Endothelial cell of umbilical vein (primary cell): Measurements from ENCODE around the gene GZF1.

Experiments used
- EZH2 ChIP-seq: IDR thresholded peaks from 2 replicates; pipeline ENCODE4 v1.6.1; 2012; ENCODE audit warnings: borderline replicate concordance, low read depth, mild to moderate bottlenecking, moderate library complexity, low read length, inconsistent platforms; ENCODE audit not compliant: severe bottlenecking
- POLR2AphosphoS5 ChIP-seq: IDR thresholded peaks from 2 replicates; pipeline ENCODE4 v1.6.1; 2012; ENCODE audit warnings: low read depth, mild to moderate bottlenecking, control low read depth, low read length, moderate library complexity; ENCODE audit not compliant: insufficient read depth

DNA sequence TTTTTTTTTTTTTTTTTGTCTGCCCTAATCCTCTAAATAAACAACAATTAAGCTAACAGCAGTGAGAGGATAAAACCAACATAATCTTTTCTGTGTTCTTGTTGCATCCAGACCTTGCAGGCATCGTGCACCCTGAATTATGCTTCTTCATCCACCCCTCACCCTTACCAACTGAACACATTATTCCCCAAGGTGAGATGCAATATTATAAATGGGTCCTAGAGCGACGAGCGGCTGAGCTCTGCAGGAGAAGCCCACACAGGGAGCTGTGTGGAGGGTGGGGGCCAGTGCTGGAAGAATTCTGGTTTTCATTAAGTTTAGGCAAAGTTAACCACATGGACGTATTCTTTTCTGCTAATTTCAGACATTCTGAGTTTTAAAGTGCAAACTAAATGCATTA is 43.6 kb upstream of the GZF1 start:
- TF ChIP-seq POLR2AphosphoS5 (no peak), EZH2 (no peak)
